HUES64 (cell line): ENCODE measurements around the gene CACNA1C.

Experiments
- H3K27ac ChIP-seq: 2 replicates; pipeline ENCODE4 v1.7.0; 2013; ENCODE audit warnings: low read depth, low read length, inconsistent platforms
- H3K27me3 ChIP-seq: 2 replicates; pipeline ENCODE4 v1.6.1; 2013; ENCODE audit warnings: mild to moderate bottlenecking, low read length; ENCODE audit not compliant: insufficient read depth
- H3K36me3 ChIP-seq: 2 replicates; pipeline ENCODE4 v1.6.1; 2013; ENCODE audit warnings: mild to moderate bottlenecking, low read length; ENCODE audit not compliant: insufficient read depth
- H3K4me1 ChIP-seq: 2 replicates; pipeline ENCODE4 v1.6.1; 2013; ENCODE audit warnings: mild to moderate bottlenecking, low read length, moderate library complexity; ENCODE audit not compliant: insufficient read depth
- H3K4me3 ChIP-seq: 2 replicates; pipeline ENCODE4 v1.5.1; 2013; ENCODE audit warnings: mild to moderate bottlenecking, low read length, moderate library complexity
- H3K9ac ChIP-seq: 2 replicates; pipeline ENCODE4 v1.6.1; 2013; ENCODE audit warnings: mild to moderate bottlenecking, low read depth, low read length
- H3K9me3 ChIP-seq: 2 replicates; pipeline ENCODE4 v1.6.1; 2013; ENCODE audit warnings: low read depth, low read length; ENCODE audit not compliant: insufficient read depth
- WGBS: fragments of 150-250, 120-280 bp; methylation state at CpG from one replicate; pipeline ENCODE4 v1.1.7; 2013; ENCODE audit warnings: missing lambda C conversion rate; 5-methylcytosine and 5-hydroxymethylcytosine counted together

Gene CACNA1C

DNA sequence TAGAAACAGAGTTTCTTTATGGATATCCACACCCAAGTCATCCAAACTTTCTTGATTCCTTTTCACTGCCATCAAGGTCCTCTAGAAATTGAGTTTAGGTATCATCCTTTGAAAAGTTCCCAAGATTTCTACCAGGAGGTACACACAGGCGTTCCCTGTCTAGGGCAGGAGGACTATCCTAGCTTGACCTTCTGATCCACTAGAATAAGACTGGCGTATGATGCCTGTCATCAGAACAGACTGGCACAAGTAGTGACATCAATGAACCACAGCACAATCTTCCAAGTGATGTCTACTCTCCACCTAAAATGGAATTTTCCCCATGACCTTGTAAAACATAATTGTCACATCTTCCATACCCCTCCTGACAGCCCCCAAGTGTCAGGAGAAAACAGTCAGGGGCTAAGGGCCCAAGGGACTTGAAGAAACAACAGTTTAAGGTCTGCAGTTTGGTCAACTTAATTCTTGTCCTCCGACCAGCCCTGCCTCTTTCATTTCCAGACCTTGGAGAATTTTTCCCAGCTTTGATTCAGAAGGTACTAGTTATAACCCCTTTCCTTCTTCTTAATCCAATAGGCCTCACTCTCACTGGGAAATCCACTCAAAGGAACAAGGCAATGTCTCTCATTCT is 641.3 kb downstream of the CACNA1C start:
- Histone ChIP-seq H3K9ac (no peak overlapping the region), H3K4me3 (no peak overlapping the region), H3K36me3 (no peaks in the 10 kb centered on the region), H3K4me1 (peaks cover 3% of the 10 kb centered on the region; the same call in 1 of the 2 replicates), H3K27ac (no peak overlapping the region), H3K9me3 (peaks cover 5% of the 10 kb centered on the region; the same call in 1 of the 2 replicates), H3K27me3 (peaks cover 34% of the 10 kb centered on the region)
- 91% methylated on average over 3 of the region's 3 CpGs for WGBS

DNA sequence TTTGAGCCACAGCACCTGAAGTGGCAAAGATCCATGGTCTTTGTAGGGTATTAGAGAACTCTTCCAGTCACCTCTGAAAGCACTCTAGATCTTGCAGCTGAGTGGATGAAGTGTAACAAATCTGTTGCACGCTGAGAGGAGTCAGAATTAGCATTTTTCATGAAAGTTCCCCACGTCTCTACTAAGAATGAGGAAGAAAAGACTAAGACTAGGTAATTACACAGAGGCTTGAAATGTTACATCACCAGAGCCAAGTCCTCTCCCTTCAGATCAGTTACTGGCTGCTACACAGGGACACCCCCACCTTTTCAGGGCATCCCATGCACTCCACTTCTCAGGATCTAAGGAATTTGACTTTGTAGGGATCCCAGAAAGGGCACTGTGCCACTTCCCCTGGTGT is 643.3 kb downstream of the CACNA1C start:
- Histone ChIP-seq H3K27ac (no peak overlapping the region), H3K4me1 (peaks cover 3% of the 10 kb centered on the region; the same call in 1 of the 2 replicates), H3K4me3 (no peak overlapping the region), H3K27me3 (peaks cover 22% of the 10 kb centered on the region), H3K9me3 (peaks cover 8% of the 10 kb centered on the region; the same call in 1 of the 2 replicates), H3K9ac (no peak overlapping the region), H3K36me3 (no peaks in the 10 kb centered on the region)
- 88% methylated on average over 2 of the region's 2 CpGs for WGBS

DNA sequence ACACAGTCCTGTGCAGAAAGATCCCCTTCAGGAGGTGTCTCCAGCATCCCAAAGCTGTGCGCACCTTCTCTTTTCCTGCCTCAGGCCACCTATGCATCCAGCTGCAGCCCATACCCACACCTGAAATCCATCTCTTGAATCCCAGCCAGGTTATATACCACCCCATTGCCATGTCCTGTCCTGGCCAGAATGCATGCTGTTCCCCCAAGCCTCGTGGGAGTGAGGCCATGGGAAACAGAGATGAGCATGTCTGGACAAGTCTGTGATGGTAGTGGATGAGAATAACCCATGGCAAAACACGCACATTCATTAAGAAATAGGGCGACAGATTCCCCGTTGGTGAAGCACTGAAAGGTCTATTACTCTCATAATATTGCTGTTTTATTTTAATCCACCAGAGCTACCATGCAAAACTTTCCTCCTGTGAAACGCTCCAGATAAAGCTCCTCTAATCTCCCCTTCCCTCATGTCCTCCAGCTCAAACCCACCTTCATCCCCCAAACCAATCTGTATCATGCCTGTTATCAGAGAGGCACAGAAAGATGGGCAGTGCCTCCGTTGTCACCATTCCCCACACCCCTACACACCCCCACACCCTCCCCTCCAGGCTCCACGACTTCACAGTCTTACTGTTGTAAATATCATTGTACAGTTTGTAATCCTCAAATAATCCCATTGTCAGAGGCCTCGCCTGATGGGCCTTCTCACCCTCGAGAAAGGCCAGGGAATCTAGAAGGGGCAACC is 644.4 kb downstream of the CACNA1C start:
- Histone ChIP-seq H3K4me1 (peaks cover 3% of the 10 kb centered on the region; the same call in 1 of the 2 replicates), H3K27ac (no peak overlapping the region), H3K27me3 (peaks cover 18% of the 10 kb centered on the region), H3K9ac (no peak overlapping the region), H3K4me3 (no peak overlapping the region), H3K36me3 (no peaks in the 10 kb centered on the region), H3K9me3 (peaks cover 8% of the 10 kb centered on the region; the same call in 1 of the 2 replicates)
- WGBS: 88% methylated on average over 10 of the region's 10 CpGs

DNA sequence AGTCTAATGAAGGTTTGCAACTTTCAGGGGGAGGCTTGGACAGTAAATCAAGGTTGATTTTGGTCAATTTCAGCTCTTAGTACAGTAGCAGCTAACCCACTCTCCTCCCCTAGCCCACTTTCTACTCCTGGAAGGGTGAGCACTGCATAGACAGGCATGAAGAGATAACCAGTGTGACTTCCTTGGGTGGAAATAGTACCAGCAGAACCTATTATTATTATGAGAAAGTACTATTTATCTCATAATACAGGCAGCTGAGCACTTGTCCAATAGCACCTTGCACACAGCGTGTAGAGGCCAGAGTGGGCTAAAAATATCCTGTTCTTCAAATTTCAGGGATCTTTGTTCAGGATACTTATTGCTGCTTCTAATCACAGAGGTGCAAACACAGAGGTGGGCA is 645.8 kb downstream of the CACNA1C start:
- peaks cover 13% of the 10 kb centered on the region for H3K27me3 ChIP-seq
- 88% methylated on average over 1 of the region's 1 CpG for WGBS

DNA sequence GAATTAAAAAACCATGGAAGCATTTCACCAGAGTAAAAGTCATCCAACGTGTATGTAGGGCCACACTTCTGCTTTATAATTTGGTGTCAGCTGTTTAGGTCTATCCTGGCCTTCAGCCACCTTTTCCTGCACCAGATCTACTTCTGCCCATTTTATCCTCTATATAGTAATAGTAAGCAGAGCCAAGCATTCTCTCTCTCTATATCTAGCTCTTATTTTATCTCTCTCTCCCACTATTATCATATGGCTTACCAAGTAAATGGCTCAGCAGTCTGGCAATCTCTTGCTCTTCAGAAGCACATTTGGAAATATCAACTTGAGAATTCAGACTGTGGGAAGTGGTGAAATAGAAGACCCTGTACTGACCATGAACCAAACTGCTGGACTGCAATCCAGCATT is 657.9 kb downstream of the CACNA1C start:
- Histone ChIP-seq H3K36me3 (no peaks in the 10 kb centered on the region), H3K9me3 (peaks cover 5% of the 10 kb centered on the region; the same call in 1 of the 2 replicates)

More for the DNA sequence above, 645.8 kb downstream of the CACNA1C start:
- Histone ChIP-seq H3K9ac (no peak overlapping the region), H3K4me1 (0 out of 2 replicates have a peak, but pooled peaks cover under 1% of the 10 kb centered on the region), H3K27ac (no peak overlapping the region), H3K36me3 (no peaks in the 10 kb centered on the region), H3K9me3 (peaks cover 8% of the 10 kb centered on the region; the same call in 1 of the 2 replicates), H3K4me3 (no peak overlapping the region)

DNA sequence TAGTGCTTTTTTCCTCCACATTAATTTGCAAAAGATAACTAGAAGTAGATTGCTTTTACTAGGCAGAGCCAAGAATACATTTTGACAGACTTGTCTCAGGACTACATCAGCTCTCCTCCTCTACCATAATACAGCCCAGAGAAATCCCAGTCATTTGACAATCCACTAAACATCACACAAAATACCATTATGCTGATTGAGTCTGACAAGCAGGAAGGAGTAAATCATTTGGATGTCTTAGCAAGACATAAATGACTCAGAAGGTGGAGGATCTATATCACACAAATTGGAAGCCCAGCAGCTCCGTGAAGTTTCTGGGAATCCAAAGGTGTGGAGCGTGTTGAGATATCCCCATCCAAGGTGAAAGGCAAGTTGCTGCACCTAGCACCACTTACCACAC is 666.6 kb downstream of the CACNA1C start:
- WGBS: 86% methylated on average over 2 of the region's 2 CpGs
- H3K4me3 ChIP-seq: no peak overlapping the region
- H3K9me3 ChIP-seq: no peaks in the 10 kb centered on the region
- H3K27me3 ChIP-seq: peaks cover 33% of the 10 kb centered on the region
- H3K4me1 ChIP-seq: no peaks in the 10 kb centered on the region
- no peaks in the 10 kb centered on the region for H3K36me3 ChIP-seq
- no peak overlapping the region for H3K27ac ChIP-seq
- H3K9ac ChIP-seq: no peak overlapping the region

More for the DNA sequence above, 657.9 kb downstream of the CACNA1C start:
- 42% methylated on average over 1 of the region's 1 CpG for WGBS
- Histone ChIP-seq H3K27me3 (peaks cover 22% of the 10 kb centered on the region; the same call in 1 of the 2 replicates), H3K9ac (no peak overlapping the region), H3K4me3 (no peak overlapping the region), H3K27ac (no peak overlapping the region), H3K4me1 (no peaks in the 10 kb centered on the region)

DNA sequence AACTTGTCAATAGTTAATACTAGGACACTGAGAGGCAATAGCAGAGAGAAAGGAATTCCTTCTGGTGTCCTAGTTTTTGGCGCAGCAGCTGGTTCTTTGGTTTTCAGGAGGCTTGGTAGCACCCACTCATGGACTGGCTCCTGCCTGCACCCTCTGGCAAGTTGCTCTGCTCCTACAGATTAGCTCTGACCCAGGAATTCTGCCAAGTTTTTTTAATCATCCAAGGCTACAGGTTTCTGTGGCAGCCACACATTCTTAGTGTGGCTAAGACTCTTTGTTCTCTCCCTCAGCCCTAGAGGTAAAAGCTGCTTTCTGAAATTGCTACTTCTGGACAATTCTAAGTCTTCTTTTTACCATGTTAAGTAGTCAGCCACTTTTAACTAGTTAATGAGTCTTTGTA is 670.0 kb downstream of the CACNA1C start:
- Histone ChIP-seq H3K27me3 (peaks cover 48% of the 10 kb centered on the region), H3K36me3 (no peaks in the 10 kb centered on the region), H3K9ac (no peak overlapping the region), H3K9me3 (no peaks in the 10 kb centered on the region), H3K27ac (no peak overlapping the region), H3K4me1 (no peaks in the 10 kb centered on the region), H3K4me3 (no peak overlapping the region)
- WGBS: 84% methylated on average over 1 of the region's 1 CpG

DNA sequence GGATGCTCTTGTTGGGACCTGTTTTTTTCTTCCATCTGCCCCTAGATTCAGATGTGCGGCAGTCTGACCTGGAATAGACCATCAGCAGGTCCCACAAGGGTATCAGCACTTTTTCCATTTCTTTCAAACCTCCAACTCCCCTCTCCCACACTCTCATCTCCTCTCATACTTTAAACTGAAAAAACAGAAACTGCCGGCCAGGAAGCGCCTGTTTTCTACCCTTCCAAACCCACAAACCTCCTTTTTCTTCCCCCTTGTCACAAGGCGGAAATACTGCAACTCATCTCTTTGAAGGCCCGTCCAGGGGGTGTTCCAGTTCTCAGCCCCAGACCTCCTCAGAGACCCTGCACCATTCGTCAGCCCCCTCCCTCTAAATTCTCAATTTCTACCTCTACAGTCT is 679.5 kb downstream of the CACNA1C start:
- H3K4me1 ChIP-seq: no peaks in the 10 kb centered on the region
- 85% methylated on average over 6 of the region's 6 CpGs for WGBS
- no peak overlapping the region for H3K4me3 ChIP-seq
- peaks cover 9% of the 10 kb centered on the region; the same call in 1 of the 2 replicates for H3K27me3 ChIP-seq
- H3K27ac ChIP-seq: no peak overlapping the region
- H3K36me3 ChIP-seq: no peaks in the 10 kb centered on the region
- H3K9me3 ChIP-seq: no peaks in the 10 kb centered on the region
- H3K9ac ChIP-seq: no peak overlapping the region

DNA sequence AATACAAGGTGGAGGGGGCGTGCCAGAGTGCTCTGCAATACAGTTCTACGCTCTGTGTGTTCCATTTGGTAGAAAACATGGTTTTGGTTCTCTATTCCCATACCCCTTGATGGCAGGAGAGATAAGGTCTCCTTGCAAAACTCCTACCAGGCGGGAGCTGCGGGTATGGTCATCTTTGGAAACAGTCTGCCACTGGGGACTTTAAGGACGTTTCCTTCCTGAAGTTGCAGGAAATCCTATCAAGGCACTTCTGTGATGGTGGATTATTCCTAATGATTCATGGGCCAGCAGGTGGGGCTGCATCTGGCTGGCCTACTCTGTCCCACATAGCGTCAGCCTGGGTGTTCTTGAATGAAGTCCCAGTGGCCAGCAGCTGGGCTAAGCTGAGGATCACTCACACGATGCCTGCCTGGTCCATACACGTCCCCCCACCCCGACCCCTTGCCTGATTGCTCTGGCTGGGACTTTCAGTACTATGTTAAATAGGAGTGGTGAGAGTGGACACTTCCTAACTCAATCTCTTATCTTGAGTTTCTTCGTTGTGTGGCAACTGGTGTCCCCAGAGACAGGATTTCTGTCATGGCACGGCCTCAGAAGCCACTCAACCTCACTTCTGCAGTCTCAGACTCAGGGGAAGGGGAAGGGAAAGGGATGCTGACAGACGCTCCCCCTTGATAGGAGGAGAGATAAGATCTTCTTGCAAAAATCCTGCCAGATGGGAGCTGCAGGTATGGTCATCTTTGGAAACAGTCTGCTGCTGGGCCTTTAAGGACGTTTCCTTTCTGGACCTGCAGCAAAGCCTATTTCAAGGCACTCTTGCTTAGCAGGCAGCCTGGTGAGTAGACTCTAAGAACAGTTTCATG is 680.9 kb downstream of the CACNA1C start:
- H3K4me1 ChIP-seq: no peaks in the 10 kb centered on the region
- no peak overlapping the region for H3K4me3 ChIP-seq
- H3K9me3 ChIP-seq: no peaks in the 10 kb centered on the region
- no peak overlapping the region for H3K9ac ChIP-seq
- WGBS: 70% methylated on average over 12 of the region's 13 CpGs
- no peaks in the 10 kb centered on the region for H3K27me3 ChIP-seq
- H3K36me3 ChIP-seq: no peaks in the 10 kb centered on the region
- H3K27ac ChIP-seq: no peak overlapping the region

DNA sequence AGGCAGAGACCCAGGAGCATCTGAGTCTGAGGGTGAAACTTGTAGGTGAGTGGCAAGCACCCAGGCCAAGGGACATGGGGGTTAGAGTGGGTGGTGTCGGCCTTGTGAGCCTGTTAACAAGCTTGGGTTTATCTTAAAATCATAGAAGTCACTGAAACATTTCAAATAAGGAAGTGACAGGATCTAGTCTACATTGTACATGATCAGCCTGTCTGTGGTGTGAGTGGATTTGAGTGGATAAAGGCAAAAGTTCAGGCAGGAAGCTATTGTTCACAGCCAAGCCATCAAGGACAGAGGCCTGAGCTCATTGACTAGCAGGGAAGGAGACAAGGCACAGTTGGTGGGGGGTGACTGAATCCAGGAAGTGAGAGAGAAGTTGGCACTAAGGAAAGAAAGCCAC is 682.6 kb downstream of the CACNA1C start:
- H3K9me3 ChIP-seq: no peaks in the 10 kb centered on the region
- no peak overlapping the region for H3K9ac ChIP-seq
- no peak overlapping the region for H3K4me3 ChIP-seq
- H3K4me1 ChIP-seq: peaks cover 5% of the 10 kb centered on the region; the same call in 1 of the 2 replicates
- no peaks in the 10 kb centered on the region for H3K36me3 ChIP-seq
- WGBS: 90% methylated on average over 1 of the region's 1 CpG
- H3K27me3 ChIP-seq: no peaks in the 10 kb centered on the region
- H3K27ac ChIP-seq: no peak overlapping the region
